GM12874 (cell line): ENCODE measurements around the gene LARGE2.

Experiments
- TF ChIP-seq, protein P1 (sequence below): IDR thresholded peaks from 2 replicates; pipeline ENCODE4 v1.5.1; 2011; ENCODE audit warnings: low read depth, mild to moderate bottlenecking, control low read depth, low read length, moderate library complexity; ENCODE audit not compliant: insufficient read depth

LARGE2 gene

GRCh38 chr11:45967506-45967905 is 45.0 kb downstream of the LARGE2 start:
- TF ChIP-seq, protein P1, sequence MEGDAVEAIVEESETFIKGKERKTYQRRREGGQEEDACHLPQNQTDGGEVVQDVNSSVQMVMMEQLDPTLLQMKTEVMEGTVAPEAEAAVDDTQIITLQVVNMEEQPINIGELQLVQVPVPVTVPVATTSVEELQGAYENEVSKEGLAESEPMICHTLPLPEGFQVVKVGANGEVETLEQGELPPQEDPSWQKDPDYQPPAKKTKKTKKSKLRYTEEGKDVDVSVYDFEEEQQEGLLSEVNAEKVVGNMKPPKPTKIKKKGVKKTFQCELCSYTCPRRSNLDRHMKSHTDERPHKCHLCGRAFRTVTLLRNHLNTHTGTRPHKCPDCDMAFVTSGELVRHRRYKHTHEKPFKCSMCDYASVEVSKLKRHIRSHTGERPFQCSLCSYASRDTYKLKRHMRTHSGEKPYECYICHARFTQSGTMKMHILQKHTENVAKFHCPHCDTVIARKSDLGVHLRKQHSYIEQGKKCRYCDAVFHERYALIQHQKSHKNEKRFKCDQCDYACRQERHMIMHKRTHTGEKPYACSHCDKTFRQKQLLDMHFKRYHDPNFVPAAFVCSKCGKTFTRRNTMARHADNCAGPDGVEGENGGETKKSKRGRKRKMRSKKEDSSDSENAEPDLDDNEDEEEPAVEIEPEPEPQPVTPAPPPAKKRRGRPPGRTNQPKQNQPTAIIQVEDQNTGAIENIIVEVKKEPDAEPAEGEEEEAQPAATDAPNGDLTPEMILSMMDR: no peak

- TF ChIP-seq, protein P1: no peak
Measured at GRCh38 chr11:45968901-45969300, 46.4 kb downstream of the LARGE2 start.

DNA sequence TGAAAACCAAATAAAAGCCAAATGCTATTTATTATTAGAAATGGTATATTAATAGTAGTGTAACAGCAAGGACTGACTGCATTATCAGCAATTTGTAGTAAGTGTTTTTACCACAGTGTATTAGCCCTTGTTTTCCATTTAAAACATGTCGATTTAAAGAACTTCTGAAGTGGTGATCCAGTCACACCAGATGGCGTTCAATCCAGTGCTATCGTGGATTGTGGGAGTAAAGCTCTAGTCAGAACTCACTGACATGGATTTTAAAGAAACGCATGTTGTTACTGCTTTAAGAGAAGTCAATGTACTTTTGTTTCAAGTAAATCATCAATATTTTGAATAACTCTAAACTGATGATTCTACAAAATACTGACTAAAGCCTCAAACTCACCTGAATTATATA is 51.1 kb downstream of the LARGE2 start:
- TF ChIP-seq, protein P1: no peak

GRCh38 chr11:45974806-45975205 is 52.4 kb downstream of the LARGE2 start:
- TF ChIP-seq, protein P1: no peak
